ENCODE measurements around the gene SOX15. TPM values are rescaled to one million over a fixed set of nuclear protein-coding genes. Genes with fewer than 3 reads are reported as not detected.

SOX15 gene
- total and polyA plus RNA-seq, 2 of the 13 experiments (the other 11 are each of a cell fraction or from before 2014, with no cell fraction given), result 0.07 to 0.18 TPM

DNA sequence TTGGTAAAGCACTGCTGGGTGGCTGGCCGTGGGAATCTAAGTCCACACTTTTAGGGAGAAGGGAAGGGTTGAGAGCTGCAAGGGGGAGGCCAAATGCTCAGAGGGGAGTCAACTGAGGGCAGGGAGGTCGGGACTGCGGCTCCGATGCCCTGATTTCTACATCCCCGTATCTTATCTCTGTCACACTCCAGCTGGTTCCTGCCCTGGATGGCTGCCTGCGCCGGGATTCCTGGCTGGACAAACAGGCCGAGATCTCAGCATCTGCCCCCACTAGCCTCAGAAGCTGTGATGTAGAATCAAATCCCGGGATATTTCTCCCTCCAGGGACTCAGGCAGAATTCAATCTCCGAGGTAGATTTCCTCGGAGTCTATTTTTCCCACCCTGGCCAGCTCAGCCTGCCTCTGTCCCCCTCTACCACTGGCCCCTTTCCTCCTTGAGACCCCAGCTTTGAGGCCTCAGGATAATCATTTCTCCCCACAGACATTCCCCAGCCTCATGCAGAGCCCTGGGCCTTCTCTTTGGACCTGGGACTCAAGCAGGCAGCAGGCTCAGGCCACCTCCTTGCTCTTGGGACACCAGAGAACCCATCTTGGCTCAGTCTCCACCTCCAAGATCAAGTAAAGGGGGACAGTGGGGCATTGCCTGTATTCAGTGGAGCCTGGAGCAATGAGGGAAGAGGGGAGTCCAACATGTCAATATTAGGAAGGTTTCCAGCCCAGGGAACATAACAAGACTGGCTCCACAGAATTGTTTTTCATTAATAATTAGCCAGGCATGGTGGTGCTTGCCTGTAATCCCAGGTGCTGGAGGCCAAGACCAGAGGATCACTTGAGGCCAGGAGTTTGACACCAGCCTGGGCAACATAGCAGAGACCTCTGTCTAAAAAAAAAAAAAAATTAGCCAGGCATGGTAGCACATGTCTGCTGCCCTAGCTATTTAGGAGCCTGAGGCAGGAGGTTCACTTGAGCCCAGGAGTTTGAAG lies 41.8 kb upstream of the SOX15 start (continued):
- TF ChIP-seq, protein P1, sequence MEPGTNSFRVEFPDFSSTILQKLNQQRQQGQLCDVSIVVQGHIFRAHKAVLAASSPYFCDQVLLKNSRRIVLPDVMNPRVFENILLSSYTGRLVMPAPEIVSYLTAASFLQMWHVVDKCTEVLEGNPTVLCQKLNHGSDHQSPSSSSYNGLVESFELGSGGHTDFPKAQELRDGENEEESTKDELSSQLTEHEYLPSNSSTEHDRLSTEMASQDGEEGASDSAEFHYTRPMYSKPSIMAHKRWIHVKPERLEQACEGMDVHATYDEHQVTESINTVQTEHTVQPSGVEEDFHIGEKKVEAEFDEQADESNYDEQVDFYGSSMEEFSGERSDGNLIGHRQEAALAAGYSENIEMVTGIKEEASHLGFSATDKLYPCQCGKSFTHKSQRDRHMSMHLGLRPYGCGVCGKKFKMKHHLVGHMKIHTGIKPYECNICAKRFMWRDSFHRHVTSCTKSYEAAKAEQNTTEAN (CRISPR knock-in tag; conservative IDR thresholded peaks at IDR 0.05), result no peak
- TF ChIP-seq ZNF136 (CRISPR knock-in tag; IDR thresholded peaks at IDR 0.05; ENCODE audit: low read depth) (no peak), ZNF543 (CRISPR knock-in tag; IDR thresholded peaks at IDR 0.05) (no peak), SPEN (CRISPR knock-in tag; IDR thresholded peaks at IDR 0.05; ENCODE audit: low read depth) (no peak), NFE2L2 (IDR thresholded peaks at IDR 0.05; ENCODE audit: low read length) (no peak), MEIS2 (CRISPR knock-in tag; IDR thresholded peaks at IDR 0.05) (0 out of 2 replicates have a peak, but pooled peaks have one; percentile 30), NR2C2 (CRISPR knock-in tag; IDR thresholded peaks at IDR 0.05; ENCODE audit: borderline replicate concordance) (no peak), SOX6 (IDR thresholded peaks at IDR 0.05) (no peak), SOX6 (CRISPR knock-in tag; IDR thresholded peaks at IDR 0.05) (peak; percentile 56), RARG (CRISPR knock-in tag; IDR thresholded peaks at IDR 0.05; ENCODE audit: low read depth) (no peak), HDAC1 (CRISPR knock-in tag; IDR thresholded peaks at IDR 0.05) (no peak), WIZ (CRISPR knock-in tag; IDR thresholded peaks at IDR 0.05) (no peak)
- TF ChIP-seq, protein P2, sequence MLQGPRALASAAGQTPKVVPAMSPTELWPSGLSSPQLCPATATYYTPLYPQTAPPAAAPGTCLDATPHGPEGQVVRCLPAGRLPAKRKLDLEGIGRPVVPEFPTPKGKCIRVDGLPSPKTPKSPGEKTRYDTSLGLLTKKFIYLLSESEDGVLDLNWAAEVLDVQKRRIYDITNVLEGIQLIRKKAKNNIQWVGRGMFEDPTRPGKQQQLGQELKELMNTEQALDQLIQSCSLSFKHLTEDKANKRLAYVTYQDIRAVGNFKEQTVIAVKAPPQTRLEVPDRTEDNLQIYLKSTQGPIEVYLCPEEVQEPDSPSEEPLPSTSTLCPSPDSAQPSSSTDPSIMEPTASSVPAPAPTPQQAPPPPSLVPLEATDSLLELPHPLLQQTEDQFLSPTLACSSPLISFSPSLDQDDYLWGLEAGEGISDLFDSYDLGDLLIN (CRISPR knock-in tag; IDR thresholded peaks at IDR 0.05; ENCODE audit: borderline replicate concordance), result no peak
- TF ChIP-seq, protein P3, sequence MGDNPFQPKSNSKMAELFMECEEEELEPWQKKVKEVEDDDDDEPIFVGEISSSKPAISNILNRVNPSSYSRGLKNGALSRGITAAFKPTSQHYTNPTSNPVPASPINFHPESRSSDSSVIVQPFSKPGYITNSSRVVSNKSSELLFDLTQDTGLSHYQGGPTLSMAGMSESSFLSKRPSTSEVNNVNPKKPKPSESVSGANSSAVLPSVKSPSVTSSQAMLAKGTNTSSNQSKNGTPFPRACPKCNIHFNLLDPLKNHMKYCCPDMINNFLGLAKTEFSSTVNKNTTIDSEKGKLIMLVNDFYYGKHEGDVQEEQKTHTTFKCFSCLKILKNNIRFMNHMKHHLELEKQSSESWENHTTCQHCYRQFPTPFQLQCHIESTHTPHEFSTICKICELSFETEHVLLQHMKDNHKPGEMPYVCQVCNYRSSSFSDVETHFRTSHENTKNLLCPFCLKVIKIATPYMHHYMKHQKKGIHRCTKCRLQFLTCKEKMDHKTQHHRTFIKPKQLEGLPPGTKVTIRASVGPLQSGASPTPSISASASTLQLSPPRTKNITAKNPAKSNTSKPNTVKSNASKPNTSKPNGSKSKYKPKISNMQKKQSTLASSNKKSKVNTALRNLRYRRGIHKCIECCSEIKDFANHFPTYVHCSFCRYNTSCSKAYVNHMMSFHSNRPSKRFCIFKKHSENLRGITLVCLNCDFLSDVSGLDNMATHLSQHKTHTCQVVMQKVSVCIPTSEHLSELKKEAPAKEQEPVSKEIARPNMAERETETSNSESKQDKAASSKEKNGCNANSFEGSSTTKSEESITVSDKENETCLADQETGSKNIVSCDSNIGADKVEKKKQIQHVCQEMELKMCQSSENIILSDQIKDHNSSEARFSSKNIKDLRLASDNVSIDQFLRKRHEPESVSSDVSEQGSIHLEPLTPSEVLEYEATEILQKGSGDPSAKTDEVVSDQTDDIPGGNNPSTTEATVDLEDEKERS (CRISPR knock-in tag; IDR thresholded peaks at IDR 0.05), result no peak
- TF ChIP-seq, protein P4, sequence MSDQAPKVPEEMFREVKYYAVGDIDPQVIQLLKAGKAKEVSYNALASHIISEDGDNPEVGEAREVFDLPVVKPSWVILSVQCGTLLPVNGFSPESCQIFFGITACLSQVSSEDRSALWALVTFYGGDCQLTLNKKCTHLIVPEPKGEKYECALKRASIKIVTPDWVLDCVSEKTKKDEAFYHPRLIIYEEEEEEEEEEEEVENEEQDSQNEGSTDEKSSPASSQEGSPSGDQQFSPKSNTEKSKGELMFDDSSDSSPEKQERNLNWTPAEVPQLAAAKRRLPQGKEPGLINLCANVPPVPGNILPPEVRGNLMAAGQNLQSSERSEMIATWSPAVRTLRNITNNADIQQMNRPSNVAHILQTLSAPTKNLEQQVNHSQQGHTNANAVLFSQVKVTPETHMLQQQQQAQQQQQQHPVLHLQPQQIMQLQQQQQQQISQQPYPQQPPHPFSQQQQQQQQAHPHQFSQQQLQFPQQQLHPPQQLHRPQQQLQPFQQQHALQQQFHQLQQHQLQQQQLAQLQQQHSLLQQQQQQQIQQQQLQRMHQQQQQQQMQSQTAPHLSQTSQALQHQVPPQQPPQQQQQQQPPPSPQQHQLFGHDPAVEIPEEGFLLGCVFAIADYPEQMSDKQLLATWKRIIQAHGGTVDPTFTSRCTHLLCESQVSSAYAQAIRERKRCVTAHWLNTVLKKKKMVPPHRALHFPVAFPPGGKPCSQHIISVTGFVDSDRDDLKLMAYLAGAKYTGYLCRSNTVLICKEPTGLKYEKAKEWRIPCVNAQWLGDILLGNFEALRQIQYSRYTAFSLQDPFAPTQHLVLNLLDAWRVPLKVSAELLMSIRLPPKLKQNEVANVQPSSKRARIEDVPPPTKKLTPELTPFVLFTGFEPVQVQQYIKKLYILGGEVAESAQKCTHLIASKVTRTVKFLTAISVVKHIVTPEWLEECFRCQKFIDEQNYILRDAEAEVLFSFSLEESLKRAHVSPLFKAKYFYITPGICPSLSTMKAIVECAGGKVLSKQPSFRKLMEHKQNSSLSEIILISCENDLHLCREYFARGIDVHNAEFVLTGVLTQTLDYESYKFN (CRISPR knock-in tag; conservative IDR thresholded peaks at IDR 0.05), result peak; percentile 32; the same call in 1 of the 2 replicates
- TF ChIP-seq, protein P5, sequence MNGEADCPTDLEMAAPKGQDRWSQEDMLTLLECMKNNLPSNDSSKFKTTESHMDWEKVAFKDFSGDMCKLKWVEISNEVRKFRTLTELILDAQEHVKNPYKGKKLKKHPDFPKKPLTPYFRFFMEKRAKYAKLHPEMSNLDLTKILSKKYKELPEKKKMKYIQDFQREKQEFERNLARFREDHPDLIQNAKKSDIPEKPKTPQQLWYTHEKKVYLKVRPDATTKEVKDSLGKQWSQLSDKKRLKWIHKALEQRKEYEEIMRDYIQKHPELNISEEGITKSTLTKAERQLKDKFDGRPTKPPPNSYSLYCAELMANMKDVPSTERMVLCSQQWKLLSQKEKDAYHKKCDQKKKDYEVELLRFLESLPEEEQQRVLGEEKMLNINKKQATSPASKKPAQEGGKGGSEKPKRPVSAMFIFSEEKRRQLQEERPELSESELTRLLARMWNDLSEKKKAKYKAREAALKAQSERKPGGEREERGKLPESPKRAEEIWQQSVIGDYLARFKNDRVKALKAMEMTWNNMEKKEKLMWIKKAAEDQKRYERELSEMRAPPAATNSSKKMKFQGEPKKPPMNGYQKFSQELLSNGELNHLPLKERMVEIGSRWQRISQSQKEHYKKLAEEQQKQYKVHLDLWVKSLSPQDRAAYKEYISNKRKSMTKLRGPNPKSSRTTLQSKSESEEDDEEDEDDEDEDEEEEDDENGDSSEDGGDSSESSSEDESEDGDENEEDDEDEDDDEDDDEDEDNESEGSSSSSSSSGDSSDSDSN (CRISPR knock-in tag; IDR thresholded peaks at IDR 0.05), result no peak

All from HepG2 (cell line).